HG02870 (cell line): ENCODE measurements around the gene IL16.

Experiments
- ATAC-seq: cut with Tn5 transposase; IDR thresholded peaks from one replicate; pipeline ENCODE4 v1.9.1; 2021; ENCODE audit warnings: mild to moderate bottlenecking, moderate library complexity; ENCODE audit not compliant: unreplicated experiment

IL16 gene

GRCh38 chr15:81174125-81174791, 22.4 kb upstream of the IL16 start:
- no peak for ATAC-seq

- ATAC-seq, result no peak
Observed at GRCh38 chr15:81174792-81175327, 21.8 kb upstream of the IL16 start.

- ATAC-seq, result no peak
Observed at GRCh38 chr15:81175496-81175895, 21.2 kb upstream of the IL16 start.

GRCh38 chr15:81176291-81176893, 20.3 kb upstream of the IL16 start:
- no peak for ATAC-seq

- ATAC-seq, result no peak
Observed at GRCh38 chr15:81178365-81178764, 18.3 kb upstream of the IL16 start.

- no peak for ATAC-seq
Observed at GRCh38 chr15:81181220-81181619, 15.5 kb upstream of the IL16 start.

GRCh38 chr15:81182031-81182755, 14.5 kb upstream of the IL16 start:
- ATAC-seq, result no peak

GRCh38 chr15:81182756-81183438, 13.8 kb upstream of the IL16 start:
- ATAC-seq, result no peak

- no peak for ATAC-seq
Observed at GRCh38 chr15:81183439-81183775, 13.3 kb upstream of the IL16 start.

- ATAC-seq, result no peak
Observed at GRCh38 chr15:81184188-81184587, 12.5 kb upstream of the IL16 start.

- ATAC-seq, result no peak
Observed at GRCh38 chr15:81185631-81186295, 10.9 kb upstream of the IL16 start.

GRCh38 chr15:81188354-81188753, 8.3 kb upstream of the IL16 start:
- no peak for ATAC-seq

GRCh38 chr15:81189583-81190283, 6.9 kb upstream of the IL16 start:
- no peak for ATAC-seq

GRCh38 chr15:81190922-81191507, 5.7 kb upstream of the IL16 start:
- no peak for ATAC-seq

GRCh38 chr15:81191701-81192100, 5.0 kb upstream of the IL16 start:
- ATAC-seq, result no peak

GRCh38 chr15:81194723-81195122, 2.0 kb upstream of the IL16 start:
- ATAC-seq, result no peak

- ATAC-seq, result no peak
Observed at GRCh38 chr15:81195339-81195864, 1.3 kb upstream of the IL16 start.

- no peak for ATAC-seq
Observed at GRCh38 chr15:81197255-81197630, 564 bp downstream of the IL16 start.

- no peak for ATAC-seq
Observed at GRCh38 chr15:81197688-81198281, 1.1 kb downstream of the IL16 start.
